ACC112 (cell line): Measurements from ENCODE around the gene USP6NL.

Source experiments
- H2AFZ ChIP-seq: fragments of 200-600 bp; sonication (generic); one replicate; pipeline ENCODE4 v1.6.0; 2017; ENCODE audit warnings: antibody characterized with exemption, low read length; ENCODE audit not compliant: unreplicated experiment
- H3K27ac ChIP-seq: fragments of 200-600 bp; sonication (generic); 2 replicates; pipeline ENCODE4 v1.5.1; 2014; ENCODE audit warnings: low read depth, mild to moderate bottlenecking, antibody characterized with exemption, low read length, moderate library complexity
- H3K27me3 ChIP-seq: fragments of 200-600 bp; sonication (generic); 2 replicates; pipeline ENCODE4 v1.6.1; 2014; ENCODE audit warnings: mild to moderate bottlenecking, antibody characterized with exemption, low read length, moderate library complexity, mixed read lengths; ENCODE audit not compliant: insufficient read depth
- H3K36me3 ChIP-seq: fragments of 200-600 bp; sonication (generic); 2 replicates; pipeline ENCODE4 v1.6.1; 2016; ENCODE audit warnings: mild to moderate bottlenecking, antibody characterized with exemption, low read length, moderate library complexity, mixed read lengths; ENCODE audit not compliant: insufficient read depth
- H3K4me1 ChIP-seq: fragments of 200-600 bp; sonication (generic); one replicate; pipeline ENCODE4 v1.6.1; 2016; ENCODE audit warnings: low read length, mixed read lengths; ENCODE audit not compliant: insufficient read depth, unreplicated experiment, control insufficient read depth
- H3K4me3 ChIP-seq: fragments of 200-600 bp; sonication (generic); 2 replicates; pipeline ENCODE4 v1.5.1; 2014; ENCODE audit warnings: mild to moderate bottlenecking, low read depth, low read length
- H3K79me2 ChIP-seq: fragments of 200-600 bp; sonication (generic); one replicate; pipeline ENCODE4 v1.6.0; 2016; ENCODE audit warnings: low read length; ENCODE audit not compliant: control insufficient read depth, unreplicated experiment, insufficient read depth

USP6NL gene

GRCh38 chr10:11604865-11605650, 6.4 kb downstream of the USP6NL start:
- Histone ChIP-seq H3K27ac (no peak overlapping the region), H3K4me1 (peaks cover 28% of the 10 kb centered on the region), H3K36me3 (no peaks in the 10 kb centered on the region), H3K79me2 (peaks cover 70% of the 10 kb centered on the region), H2AFZ (no peak overlapping the region), H3K4me3 (peak overlapping the region; percentile 50), H3K27me3 (no peaks in the 10 kb centered on the region)

DNA sequence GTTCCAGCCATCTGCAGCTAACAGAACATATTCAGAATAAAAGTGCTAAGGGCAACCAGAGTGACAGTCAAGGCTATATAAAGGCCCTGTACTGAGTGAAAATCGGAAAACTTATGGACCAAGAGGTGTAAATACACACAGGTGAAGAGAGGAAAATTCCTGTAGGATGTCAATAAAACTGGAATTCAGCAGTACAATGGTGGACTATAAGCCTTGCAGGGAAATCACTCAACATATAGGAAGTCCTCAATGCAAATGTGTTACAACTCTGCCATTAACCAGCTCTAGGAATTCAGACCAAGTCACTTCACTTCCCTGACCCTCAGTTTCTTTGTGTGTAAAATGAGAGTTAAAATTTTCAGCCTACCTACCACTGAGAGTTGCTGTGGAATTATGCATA, 7.7 kb downstream of the USP6NL start:
- H3K4me3 ChIP-seq: no peak overlapping the region
- peaks cover 16% of the 10 kb centered on the region for H3K4me1 ChIP-seq
- H3K27me3 ChIP-seq: no peaks in the 10 kb centered on the region
- H3K79me2 ChIP-seq: peaks cover 61% of the 10 kb centered on the region
- H3K36me3 ChIP-seq: no peaks in the 10 kb centered on the region
- no peak overlapping the region for H3K27ac ChIP-seq
- H2AFZ ChIP-seq: no peak overlapping the region

- Histone ChIP-seq H3K36me3 (no peaks in the 10 kb centered on the region), H3K4me3 (no peak overlapping the region), H3K27me3 (no peaks in the 10 kb centered on the region), H3K4me1 (peaks cover 14% of the 10 kb centered on the region), H3K79me2 (peaks cover 58% of the 10 kb centered on the region), H3K27ac (no peak overlapping the region), H2AFZ (no peak overlapping the region)
Measured at GRCh38 chr10:11602919-11603523, 8.4 kb downstream of the USP6NL start.

DNA sequence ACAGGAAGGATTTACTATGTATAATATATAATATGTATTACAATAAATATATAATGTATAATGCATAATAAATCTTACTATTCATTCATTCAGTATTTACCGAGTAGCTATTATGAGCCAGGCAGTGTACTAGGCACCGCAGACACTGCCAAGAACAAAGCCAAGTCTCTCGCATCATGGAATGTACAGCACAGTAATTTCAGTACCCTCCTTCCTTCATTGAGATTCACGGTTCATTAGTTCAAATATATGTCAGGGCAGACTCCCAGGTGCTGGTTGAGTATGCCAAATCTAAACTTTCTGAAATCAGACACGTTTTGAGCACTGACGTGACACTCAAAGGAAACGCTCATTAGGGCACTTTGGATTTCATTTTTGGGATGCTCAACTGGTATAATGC, 9.1 kb downstream of the USP6NL start:
- peaks cover 52% of the 10 kb centered on the region for H3K79me2 ChIP-seq
- H3K4me3 ChIP-seq: no peak overlapping the region
- no peaks in the 10 kb centered on the region for H3K36me3 ChIP-seq
- H3K27ac ChIP-seq: no peak overlapping the region
- H3K27me3 ChIP-seq: no peaks in the 10 kb centered on the region
- no peak overlapping the region for H2AFZ ChIP-seq
- H3K4me1 ChIP-seq: peaks cover 14% of the 10 kb centered on the region

GRCh38 chr10:11601670-11602069, 9.8 kb downstream of the USP6NL start:
- Histone ChIP-seq H3K36me3 (no peaks in the 10 kb centered on the region), H3K27ac (no peak overlapping the region), H3K4me1 (peaks cover 14% of the 10 kb centered on the region), H3K79me2 (peaks cover 45% of the 10 kb centered on the region), H2AFZ (no peak overlapping the region), H3K4me3 (no peak overlapping the region), H3K27me3 (no peaks in the 10 kb centered on the region)

DNA sequence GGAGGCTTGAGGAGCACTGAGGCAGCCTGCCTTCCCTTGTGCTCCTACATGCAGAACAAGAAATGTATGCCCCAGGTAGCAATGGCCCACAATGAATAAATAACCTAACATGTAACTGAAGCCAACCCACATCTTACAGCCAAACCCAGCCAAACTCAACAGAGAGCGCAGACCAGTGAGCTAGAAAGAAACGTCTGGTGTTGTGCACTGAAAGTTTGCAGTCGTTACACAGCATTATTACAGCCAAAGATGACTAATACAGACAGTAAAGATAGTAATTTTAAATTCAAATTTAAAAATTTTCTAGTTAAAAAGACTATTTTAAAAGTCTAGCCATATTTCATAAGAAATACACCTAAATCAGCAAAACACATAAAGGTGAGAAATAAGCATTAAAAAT, 11.2 kb downstream of the USP6NL start:
- Histone ChIP-seq H3K4me3 (no peak overlapping the region), H3K27me3 (no peaks in the 10 kb centered on the region), H3K36me3 (no peaks in the 10 kb centered on the region), H3K79me2 (peaks cover 35% of the 10 kb centered on the region), H3K27ac (no peak overlapping the region), H3K4me1 (peaks cover 14% of the 10 kb centered on the region), H2AFZ (no peak overlapping the region)

- Histone ChIP-seq H3K27ac (no peak overlapping the region), H3K4me3 (no peak overlapping the region), H3K36me3 (no peaks in the 10 kb centered on the region), H2AFZ (no peak overlapping the region), H3K79me2 (peaks cover 28% of the 10 kb centered on the region), H3K4me1 (peaks cover 21% of the 10 kb centered on the region), H3K27me3 (no peaks in the 10 kb centered on the region)
Measured at GRCh38 chr10:11598712-11599397, 12.6 kb downstream of the USP6NL start.

DNA sequence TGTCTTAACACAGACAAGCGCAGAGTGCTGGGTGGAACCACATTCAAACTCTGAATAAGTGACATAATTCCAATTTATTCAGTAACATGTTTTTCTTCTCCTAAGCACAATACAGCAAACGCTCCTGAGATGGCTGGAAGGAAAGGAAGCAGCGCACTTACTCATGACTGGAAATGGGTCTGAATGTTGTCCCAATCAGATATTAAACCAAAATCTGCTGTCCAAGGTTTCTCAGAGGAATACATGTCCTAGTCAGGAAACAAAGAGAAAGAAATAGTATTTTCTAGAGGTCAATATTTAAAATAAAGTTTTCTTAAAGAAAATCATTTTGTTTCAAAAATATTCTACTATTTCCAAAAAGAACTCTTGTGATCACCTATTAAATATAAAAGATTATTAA, 14.0 kb downstream of the USP6NL start:
- H3K4me3 ChIP-seq: no peak overlapping the region
- H3K79me2 ChIP-seq: peaks cover 15% of the 10 kb centered on the region
- H3K36me3 ChIP-seq: no peaks in the 10 kb centered on the region
- no peaks in the 10 kb centered on the region for H3K27me3 ChIP-seq
- H2AFZ ChIP-seq: no peak overlapping the region
- peaks cover 14% of the 10 kb centered on the region for H3K4me1 ChIP-seq
- H3K27ac ChIP-seq: no peak overlapping the region

DNA sequence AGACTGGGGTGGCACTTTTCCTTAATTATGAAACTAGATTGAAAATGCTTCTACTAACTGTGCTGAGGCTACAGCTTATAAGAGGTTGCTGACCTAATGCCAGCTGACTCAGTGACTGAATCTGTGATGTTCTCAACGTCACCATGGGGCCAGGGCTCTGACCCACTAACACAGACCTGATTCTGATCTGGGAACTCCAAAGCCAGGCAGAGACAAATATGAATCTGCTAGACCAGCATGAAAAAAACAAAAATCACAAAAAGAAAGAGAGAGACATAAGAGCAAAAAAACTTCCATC, 16.1 kb downstream of the USP6NL start:
- H3K27me3 ChIP-seq: no peaks in the 10 kb centered on the region
- peak overlapping the region; percentile 31; the same call in 1 of the 2 replicates for H3K27ac ChIP-seq
- no peak overlapping the region for H3K4me3 ChIP-seq
- no peaks in the 10 kb centered on the region for H3K36me3 ChIP-seq
- H3K79me2 ChIP-seq: peaks cover 15% of the 10 kb centered on the region
- peaks cover 13% of the 10 kb centered on the region for H3K4me1 ChIP-seq
- H2AFZ ChIP-seq: no peak overlapping the region

DNA sequence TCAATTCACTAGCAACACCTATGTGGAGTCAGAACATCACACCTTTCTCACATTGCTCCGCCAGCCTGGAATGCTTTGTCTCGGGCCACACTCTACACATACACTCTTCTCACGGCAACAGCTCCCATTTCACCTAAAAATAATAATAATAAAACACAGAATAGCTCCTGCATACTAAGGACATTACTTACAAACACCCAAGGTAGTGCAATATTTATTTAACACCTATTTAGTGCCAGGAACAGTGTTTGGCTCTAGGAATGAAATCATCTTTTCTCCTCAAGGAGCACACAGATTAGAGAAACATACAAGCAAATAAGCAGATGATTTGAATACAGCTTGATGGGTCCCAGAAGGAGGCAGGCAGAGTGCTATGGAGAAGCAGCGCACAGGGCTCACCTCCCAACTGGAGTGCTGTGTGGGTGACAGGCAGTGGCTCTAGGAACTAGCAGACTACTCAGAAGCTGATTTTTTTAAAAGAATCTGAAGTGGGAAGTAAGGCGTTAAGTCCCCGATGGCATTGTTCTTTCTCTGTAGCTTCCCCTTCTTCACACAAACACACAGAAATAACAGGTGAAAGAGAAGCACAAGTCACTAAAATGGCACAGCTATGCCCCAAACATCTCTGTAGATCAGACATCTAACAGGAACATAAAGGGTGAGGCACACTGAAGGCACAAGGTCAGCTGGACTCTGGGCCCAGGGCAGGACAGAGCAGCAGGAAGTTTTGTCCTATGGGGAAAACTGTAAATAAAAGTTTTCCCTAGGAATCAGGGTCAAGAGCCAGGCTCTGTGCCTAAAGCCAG, 16.7 kb downstream of the USP6NL start:
- H3K36me3 ChIP-seq: no peaks in the 10 kb centered on the region
- no peak overlapping the region for H3K4me3 ChIP-seq
- H3K27ac ChIP-seq: peak overlapping the region; percentile 31; the same call in 1 of the 2 replicates

More for the DNA sequence above, 16.7 kb downstream of the USP6NL start:
- H2AFZ ChIP-seq: no peak overlapping the region
- no peaks in the 10 kb centered on the region for H3K27me3 ChIP-seq
- peaks cover 19% of the 10 kb centered on the region for H3K79me2 ChIP-seq
- H3K4me1 ChIP-seq: peaks cover 13% of the 10 kb centered on the region
